ENCODE measurements around the gene FXR2.

FXR2 gene

DNA sequence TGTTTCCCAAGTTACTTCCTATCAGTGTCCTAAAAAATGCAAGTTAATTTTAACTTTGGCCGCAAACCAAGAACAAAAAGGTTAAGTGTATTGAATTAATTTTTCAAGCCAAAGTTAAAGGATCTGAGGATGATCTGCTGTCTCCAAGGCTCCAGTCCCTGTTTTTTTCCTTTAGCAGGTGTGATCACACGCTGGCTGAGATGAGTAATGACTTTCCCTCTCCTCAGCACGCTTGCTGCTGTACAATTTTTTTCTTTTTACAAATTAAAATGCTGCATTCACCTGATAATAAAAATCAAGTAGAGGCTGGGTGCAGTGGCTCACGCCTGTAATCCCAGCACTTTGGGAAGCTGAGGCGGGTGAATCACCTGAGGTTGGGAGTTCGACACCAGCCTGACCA is 69.8 kb downstream of the FXR2 start:
- no peak for FAIRE-seq
